Ascending aorta (tissue), 2 donors: Measurements from ENCODE around the gene STRAP. TPM values are rescaled to one million over a fixed set of nuclear protein-coding genes. Genes with fewer than 3 reads are reported as not detected.
"Not testable (repeated sequence)": the region's sequence is repeated elsewhere in the genome, so short reads cannot be mapped to it uniquely, and the experiment has no call there.

ENCODE experiments used
- DNase-seq, 2 donors: peaks; one replicate each; pipeline ENCODE4 v3.0.0-alpha.2; 2019; ENCODE audit warnings: low spot score in 2 of 2
- H3K27ac ChIP-seq, 2 donors: fragments of 200-600 bp; sonication (generic); one replicate each; pipeline ENCODE4 v1.5.1; 2016 to 2017; ENCODE audit warnings: mild to moderate bottlenecking in 1 of 2
- H3K27me3 ChIP-seq: fragments of 200-600 bp; sonication (generic); one replicate; pipeline ENCODE4 v1.5.1; 2017
- H3K36me3 ChIP-seq, 2 donors: fragments of 200-600 bp; sonication (generic); one replicate each; pipeline ENCODE4 v1.5.1; 2016
- H3K4me1 ChIP-seq, 2 donors: fragments of 200-600 bp; sonication (generic); one replicate each; pipeline ENCODE4 v1.5.1; 2016 to 2017; ENCODE audit warnings: mild to moderate bottlenecking in 1 of 2
- H3K4me3 ChIP-seq, 2 donors: fragments of 200-600 bp; sonication (generic); one replicate each; pipeline ENCODE4 v1.5.1; 2016 to 2017; ENCODE audit warnings: mild to moderate bottlenecking in 1 of 2
- H3K9me3 ChIP-seq, 2 donors: fragments of 200-600 bp; sonication (generic); one replicate each; pipeline ENCODE4 v1.5.1; 2016
- intact Hi-C: fragments of 100-400 bp; cut with DNase I; formaldehyde crosslinking; loops from one replicate; pipeline ENCODE4 v1.15.1; 2023
- total RNA-seq: library from RNA; depleted of rRNA; stranded (reverse); fragments of >200 nt; gene quantifications from one replicate; pipeline ENCODE4 v1.1.0, GENCODE V29; 2016
- TF ChIP-seq, protein P1 (sequence below), 3 experiments: fragments of 200-600 bp in 2 of 3; fragments of 450-650 bp in 1 of 3; sonication (generic) in 2 of 3; IDR thresholded peaks; one replicate each; pipeline ENCODE4 v1.5.1; 2016 to 2019; ENCODE audit warnings: antibody characterized with exemption in 3 of 3, mild to moderate bottlenecking in 1 of 3, moderate library complexity in 1 of 3

The STRAP gene
- total RNA-seq, 1 donor from 2014 or later, result 17.1 TPM

DNA sequence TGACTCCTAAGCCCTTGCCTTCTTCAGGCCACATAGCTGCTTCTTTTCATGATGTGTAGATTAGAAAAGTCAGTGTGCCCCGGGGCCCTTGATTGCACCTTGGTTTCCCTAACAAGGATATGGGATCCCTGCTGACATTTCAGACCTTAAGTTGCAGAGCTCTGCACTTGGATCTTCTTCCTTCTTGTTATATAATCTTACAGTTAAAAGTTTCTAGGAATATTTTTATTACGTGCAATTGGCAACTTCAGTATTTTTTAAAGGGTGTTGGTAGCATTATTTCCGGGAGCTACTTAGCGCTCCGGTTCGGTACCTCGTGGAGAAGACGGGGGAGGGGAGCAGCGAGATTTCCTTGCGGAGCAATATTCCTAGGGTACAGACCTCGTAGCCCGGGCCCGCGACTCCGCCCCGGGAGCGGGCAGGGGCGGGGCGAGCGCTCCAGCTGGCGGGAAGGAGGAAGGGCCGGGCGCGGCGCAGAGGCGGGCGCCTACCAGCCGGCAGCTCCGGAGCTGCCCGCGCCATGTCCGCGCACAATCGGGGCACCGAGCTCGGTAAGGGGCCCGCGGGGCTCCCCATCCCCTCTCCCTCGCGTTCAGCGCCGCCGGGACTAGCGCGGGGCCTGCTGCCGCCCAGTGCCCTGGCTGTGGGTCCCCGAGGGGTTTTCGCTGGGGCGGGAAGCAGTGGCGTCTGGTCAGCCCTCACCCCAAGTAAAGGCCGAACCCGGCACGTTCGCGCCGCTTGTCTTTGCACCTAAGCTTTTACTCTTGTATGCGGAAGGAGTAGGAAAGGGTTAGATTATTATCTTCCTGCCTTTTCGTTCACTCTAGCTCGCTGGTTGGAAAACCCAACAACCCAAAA, 28.9 kb downstream of the STRAP start, which contains the start of gene DERA:
Gene DERA, plus strand, starts transcription at position 469 of the 858 bp plus-strand sequence. Its CDS starts 52 bp downstream, at position 521.
- H3K36me3 ChIP-seq, result no peaks in the 10 kb centered on the region
- H3K27ac ChIP-seq, result peak within 1 kb of the TSS; percentile 89 to 94
- intact Hi-C loops, result no loop called here
- no peaks in the 10 kb centered on the region for H3K4me1 ChIP-seq
- H3K27me3 ChIP-seq, result no peaks in the 10 kb centered on the region
- TF ChIP-seq, protein P1, sequence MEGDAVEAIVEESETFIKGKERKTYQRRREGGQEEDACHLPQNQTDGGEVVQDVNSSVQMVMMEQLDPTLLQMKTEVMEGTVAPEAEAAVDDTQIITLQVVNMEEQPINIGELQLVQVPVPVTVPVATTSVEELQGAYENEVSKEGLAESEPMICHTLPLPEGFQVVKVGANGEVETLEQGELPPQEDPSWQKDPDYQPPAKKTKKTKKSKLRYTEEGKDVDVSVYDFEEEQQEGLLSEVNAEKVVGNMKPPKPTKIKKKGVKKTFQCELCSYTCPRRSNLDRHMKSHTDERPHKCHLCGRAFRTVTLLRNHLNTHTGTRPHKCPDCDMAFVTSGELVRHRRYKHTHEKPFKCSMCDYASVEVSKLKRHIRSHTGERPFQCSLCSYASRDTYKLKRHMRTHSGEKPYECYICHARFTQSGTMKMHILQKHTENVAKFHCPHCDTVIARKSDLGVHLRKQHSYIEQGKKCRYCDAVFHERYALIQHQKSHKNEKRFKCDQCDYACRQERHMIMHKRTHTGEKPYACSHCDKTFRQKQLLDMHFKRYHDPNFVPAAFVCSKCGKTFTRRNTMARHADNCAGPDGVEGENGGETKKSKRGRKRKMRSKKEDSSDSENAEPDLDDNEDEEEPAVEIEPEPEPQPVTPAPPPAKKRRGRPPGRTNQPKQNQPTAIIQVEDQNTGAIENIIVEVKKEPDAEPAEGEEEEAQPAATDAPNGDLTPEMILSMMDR (IDR thresholded peaks at IDR 0.05), result no peak
- DNase-seq, result peak; percentile 19 to 87
- no peaks in the 10 kb centered on the region for H3K9me3 ChIP-seq
- H3K4me3 ChIP-seq, result peak within 1 kb of the TSS; percentile 78 to 90

DNA sequence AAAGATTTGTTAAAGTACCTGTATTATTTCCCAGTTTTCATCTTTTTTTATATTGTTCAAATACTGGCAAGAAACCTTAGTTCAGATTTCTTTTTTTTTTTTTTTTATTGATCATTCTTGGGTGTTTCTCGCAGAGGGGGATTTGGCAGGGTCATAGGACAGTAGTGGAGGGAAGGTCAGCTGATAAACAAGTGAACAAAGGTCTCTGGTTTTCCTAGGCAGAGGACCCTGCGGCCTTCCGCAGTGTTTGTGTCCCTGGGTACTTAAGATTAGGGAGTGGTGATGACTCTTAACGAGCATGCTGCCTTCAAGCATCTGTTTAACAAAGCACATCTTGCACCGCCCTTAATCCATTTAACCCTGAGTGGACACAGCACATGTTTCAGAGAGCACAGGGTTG, 29.7 kb downstream of the STRAP start:
- H3K36me3 ChIP-seq, intact Hi-C loops, H3K27me3 ChIP-seq, DNase-seq, H3K9me3 ChIP-seq, H3K4me1 ChIP-seq: not testable (repeated sequence)
- H3K4me3 ChIP-seq, result peak overlapping the region; percentile 78 to 90
- peak overlapping the region in 1 of 2 donors; percentile 89 for H3K27ac ChIP-seq

DNA sequence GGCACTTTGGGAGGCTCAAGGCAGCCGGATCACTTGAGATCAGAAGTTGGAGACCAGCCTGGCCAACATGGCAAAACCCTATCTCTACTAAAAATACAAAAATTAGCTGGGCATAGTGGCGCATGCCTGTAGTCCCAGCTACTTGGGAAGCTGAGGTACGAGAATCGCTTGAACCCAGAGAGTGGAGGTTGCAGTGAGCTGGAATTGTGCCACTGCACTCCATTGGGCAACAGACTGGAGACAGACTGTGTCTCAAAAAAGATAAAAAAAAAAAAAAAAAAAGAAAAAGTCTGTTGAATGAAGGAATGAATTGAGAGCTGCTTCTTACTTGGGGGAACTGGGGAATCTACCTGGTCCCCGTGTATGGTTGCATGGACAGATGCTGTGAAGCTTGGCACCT, 31.9 kb downstream of the STRAP start:
- H3K36me3 ChIP-seq, H3K4me1 ChIP-seq, H3K4me3 ChIP-seq, DNase-seq, H3K27me3 ChIP-seq, H3K27ac ChIP-seq, intact Hi-C loops, H3K9me3 ChIP-seq: not testable (repeated sequence)

DNA sequence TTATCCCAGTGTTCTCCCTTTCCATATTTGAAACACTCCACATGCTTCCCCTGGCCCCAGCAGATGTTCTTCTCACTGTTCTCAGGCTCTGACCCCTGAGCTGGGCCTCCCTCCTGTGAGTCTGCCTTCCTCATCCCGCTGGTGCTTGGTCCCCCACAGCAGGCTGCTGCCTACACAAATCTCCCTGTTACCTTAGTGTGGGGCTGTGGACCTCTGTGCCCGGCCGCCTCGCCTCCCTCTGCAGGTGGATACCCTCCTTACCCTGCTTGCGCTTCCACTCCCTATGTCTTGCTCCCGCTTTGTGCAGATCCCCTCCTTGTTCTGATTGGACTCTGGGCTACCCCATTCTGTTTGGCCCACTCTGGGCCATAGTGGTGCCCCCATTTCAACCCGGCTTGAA, 35.9 kb downstream of the STRAP start:
- DNase-seq, result no peak
- intact Hi-C loops, result no loop called here
- no peak overlapping the region for H3K4me3 ChIP-seq
- H3K27ac ChIP-seq, result no peak overlapping the region
- no peaks in the 10 kb centered on the region for H3K9me3 ChIP-seq
- no peaks in the 10 kb centered on the region for H3K4me1 ChIP-seq
- TF ChIP-seq, protein P1 (IDR thresholded peaks at IDR 0.05), result no peak
- H3K27me3 ChIP-seq, result no peaks in the 10 kb centered on the region
- no peaks in the 10 kb centered on the region for H3K36me3 ChIP-seq

DNA sequence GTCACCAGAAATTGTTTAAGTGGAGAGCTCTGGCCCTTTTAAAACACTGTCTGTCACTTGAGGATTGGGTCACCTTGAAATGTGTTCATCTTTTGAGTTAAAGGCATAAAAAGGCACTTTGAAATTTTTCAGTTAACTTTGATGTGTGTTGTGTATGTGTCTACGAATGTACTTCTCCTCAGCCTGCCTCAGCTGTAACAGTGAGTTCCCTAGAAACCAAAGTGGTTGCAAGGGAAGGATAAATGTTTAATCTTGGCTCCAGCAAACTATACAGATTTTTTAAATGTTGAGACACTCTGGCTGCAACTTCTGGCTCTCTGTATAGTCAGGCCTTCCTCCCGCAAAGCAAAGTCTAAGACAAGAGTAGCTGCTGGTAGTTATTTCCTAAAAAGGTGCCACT, 37.2 kb downstream of the STRAP start:
- Histone ChIP-seq H3K4me3 (no peak overlapping the region), H3K4me1 (no peaks in the 10 kb centered on the region), H3K27ac (no peak overlapping the region), H3K9me3 (no peaks in the 10 kb centered on the region), H3K36me3 (no peaks in the 10 kb centered on the region), H3K27me3 (no peaks in the 10 kb centered on the region)
- TF ChIP-seq, protein P1 (IDR thresholded peaks at IDR 0.05), result no peak
- intact Hi-C loops, result no loop called here
- DNase-seq, result no peak

DNA sequence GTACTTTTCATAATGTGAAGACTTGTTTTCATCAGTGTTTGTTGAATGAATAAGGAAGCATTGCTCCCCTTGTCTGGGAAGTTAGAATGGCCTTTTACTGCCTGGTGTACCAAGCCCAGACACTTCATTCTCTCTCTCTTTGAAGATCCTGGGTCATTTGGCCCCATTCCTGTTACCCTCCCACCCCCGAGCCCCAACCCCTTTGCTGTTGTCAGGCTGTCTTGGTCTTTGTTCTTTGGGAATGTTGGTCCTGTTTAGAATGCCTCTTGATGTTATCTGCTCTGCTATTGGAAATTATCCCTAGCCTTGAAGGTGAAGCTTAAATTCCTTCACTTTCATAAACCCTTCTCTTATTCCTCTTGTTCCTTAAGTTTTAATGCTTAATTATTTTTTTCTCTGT, 42.8 kb downstream of the STRAP start:
- no peaks in the 10 kb centered on the region for H3K9me3 ChIP-seq
- H3K27me3 ChIP-seq, result no peaks in the 10 kb centered on the region
- no peaks in the 10 kb centered on the region for H3K36me3 ChIP-seq
- no peak for DNase-seq
- H3K4me1 ChIP-seq, result peaks cover 0 to 3% of the 10 kb centered on the region in 2 donors
- no peak overlapping the region for H3K27ac ChIP-seq
- H3K4me3 ChIP-seq, result no peak overlapping the region
- intact Hi-C loops, result no loop called here
- TF ChIP-seq, protein P1 (IDR thresholded peaks at IDR 0.05), result no peak
